ENCODE measurements around the gene DCP2.

- TF ChIP-seq EP300 (IDR thresholded peaks at IDR 0.05) (no peak), POLR2A (IDR thresholded peaks at IDR 0.05) (no peak), CTCF (IDR thresholded peaks at IDR 0.05) (no peak)
Measured at GRCh38 chr5:113039229-113039933, 62.8 kb downstream of the DCP2 start.
